IPS-NIHi7 (cell line): ENCODE measurements around the gene PACSIN3.
A peak's percentile ranks its signal among the peaks of the same experiment; 100 is the strongest.
"Not testable (repeated sequence)": the region's sequence is repeated elsewhere in the genome, so short reads cannot be mapped to it uniquely, and the experiment has no call there.

Experiments used
- DNase-seq: peaks from one replicate; pipeline ENCODE4 v3.0.0; 2012; ENCODE audit warnings: mixed read lengths; ENCODE audit errors: extremely low spot score

The PACSIN3 gene

GRCh38 chr11:47192111-47192510 lies 5.9 kb upstream of the PACSIN3 start:
- DNase-seq = no peak

DNA sequence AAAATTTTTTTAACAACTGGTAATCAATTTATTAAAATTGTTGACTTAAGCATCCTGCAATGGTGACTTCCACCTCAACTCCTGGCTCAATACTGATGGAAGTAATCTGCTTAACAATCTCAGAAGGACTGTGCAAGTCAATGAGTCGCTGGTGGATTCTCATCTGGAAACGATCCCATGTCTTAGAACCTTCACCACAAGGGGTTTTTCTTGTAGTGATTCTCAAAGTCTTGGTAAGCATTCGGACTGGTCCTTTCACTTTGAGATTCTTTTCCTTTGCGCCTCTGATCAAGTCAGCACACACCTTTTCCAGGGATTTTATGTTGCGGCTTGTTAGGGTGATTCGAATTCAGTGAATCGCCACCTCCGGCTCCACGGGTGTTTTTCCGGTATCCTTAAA lies 4.9 kb upstream of the PACSIN3 start:
- DNase-seq = not testable (repeated sequence)

- DNase-seq = no peak
Measured at GRCh38 chr11:47189100-47189834, 3.0 kb upstream of the PACSIN3 start.

DNA sequence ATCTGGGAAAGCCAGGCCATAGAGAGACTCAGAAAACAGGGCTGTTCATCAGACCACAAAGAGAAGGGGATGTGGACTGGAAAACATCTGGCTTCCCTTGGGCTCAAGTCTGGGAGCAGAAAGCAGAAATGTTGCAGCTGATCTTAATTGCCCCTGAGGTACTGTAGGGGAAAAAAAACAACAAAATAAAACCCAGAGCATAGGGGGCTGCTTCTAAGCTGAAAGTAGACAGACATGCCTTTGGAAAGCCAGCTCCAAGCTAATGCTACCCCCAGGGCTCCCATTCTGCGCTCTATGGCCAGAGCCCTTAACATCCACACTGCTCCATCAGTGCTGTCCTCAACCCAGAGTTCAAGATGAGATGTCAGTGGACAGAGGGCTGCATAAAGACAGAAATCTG lies 2.0 kb upstream of the PACSIN3 start:
- DNase-seq = no peak

DNA sequence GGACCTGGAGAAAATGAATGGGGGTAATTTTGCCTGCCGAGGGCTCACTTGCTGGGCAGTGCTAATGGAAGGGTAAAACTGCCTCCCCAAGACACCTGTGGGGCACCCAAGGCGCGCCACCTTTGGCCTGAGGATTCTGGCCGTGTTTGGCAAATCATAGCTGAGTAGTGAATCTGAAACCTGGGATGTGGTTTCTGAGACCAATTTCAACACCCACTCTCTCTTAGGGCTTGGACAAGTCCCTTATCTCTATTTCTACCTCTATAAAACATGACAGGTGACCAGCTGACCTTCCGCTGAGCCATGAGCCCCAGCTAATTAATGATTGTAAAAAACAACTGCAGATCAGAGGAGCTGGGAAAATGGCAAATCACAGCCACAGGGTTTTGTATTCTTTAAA lies 1.5 kb upstream of the PACSIN3 start:
- DNase-seq = no peak

GRCh38 chr11:47186700-47187695 lies 764 bp upstream of the PACSIN3 start:
- DNase-seq = peak; percentile 57

- peak; percentile 85 for DNase-seq
Measured at GRCh38 chr11:47185305-47186075, 744 bp downstream of the PACSIN3 start.

DNA sequence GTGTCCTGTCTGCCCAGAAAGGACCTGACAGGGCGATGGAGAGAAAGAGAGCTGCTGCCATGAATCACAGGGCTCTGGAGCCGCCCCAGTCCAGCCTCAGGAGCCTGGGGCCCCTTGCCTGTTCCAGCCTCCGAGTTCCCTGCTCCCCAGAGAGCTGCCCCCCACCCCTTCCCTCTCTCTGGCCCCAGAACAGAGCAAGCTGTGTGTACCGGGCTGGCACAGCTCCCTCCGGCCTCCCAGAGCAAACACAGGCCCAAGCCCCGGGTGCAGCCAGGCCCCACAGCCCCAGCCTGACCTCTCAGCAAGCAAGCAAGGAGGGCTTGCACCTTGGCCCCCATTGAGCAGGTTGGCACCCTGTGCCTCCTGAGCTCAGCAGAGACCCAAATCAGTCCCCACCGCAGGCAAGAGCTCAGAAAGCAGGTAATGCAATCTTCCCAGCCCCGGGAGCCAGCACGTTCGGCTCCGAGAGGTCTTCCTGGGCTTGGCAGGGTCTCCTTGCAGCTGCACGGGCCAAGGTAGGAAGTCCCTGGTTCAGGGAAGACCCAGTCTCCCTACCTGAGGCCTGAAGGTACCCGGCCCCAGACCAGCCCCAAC lies 1.4 kb downstream of the PACSIN3 start:
- DNase-seq = no peak

DNA sequence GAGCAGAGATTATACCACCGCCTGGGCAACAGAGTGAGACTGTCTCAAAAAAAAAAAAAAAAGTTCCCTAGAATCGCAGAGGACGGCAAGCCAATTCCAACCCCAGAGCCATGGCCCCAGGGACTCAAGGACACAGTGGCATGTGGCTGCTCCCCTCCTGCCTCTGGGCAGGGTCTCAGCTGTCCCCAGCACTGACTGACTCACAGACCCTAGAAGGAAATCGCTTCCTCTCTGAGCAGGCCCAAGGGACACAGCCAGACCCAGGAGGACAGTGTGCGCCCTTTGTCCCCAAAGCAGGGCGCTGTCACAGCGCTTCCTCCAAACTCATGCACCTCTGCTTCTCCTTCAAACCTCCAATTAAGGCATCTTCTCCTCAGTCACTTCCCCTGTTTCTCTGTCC lies 2.3 kb downstream of the PACSIN3 start:
- DNase-seq = no peak

DNA sequence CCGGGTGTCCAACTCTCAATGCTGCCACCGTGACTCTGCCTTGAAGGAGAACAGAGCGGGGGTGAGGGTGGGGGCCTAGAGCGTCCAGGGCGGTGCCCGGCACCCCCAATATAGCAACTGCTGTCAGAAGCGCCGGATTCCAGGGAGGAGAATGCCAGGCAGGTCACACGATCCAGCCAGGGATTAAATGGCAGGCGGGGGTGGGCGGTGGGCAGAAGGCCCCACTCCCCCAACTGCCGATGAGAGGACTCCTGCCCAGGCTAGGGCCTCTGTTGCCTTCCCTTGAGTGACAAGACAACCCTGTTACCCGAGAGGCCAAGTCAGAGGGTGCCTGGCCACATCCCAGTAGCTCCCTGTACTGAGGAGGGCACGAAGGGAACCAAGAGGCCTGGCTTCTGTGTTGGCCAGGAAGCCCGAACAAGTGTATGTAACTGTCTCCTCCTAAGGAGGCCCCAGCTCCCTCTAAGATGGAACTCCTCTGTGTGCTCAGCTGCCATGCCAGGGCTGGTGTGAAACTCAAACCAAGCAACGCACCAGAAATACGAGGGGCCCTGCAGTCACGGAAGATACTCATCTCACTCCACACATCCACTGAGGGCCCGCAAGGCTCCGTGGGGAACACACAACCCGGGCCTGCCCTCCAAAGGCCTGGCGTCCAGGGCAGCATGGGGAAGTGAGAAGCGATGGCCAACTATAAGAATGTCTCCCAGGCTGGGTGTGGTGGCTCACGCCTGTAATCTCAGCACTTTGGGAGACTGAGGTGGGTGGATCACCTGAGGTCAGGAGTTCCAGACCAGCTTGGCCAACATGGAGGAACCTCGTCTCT lies 3.0 kb downstream of the PACSIN3 start:
- DNase-seq = no peak

GRCh38 chr11:47182380-47182779 lies 3.9 kb downstream of the PACSIN3 start:
- no peak for DNase-seq

GRCh38 chr11:47181271-47181670 lies 5.0 kb downstream of the PACSIN3 start:
- no peak for DNase-seq

- no peak for DNase-seq
Measured at GRCh38 chr11:47180006-47180787, 6.0 kb downstream of the PACSIN3 start.

GRCh38 chr11:47179655-47179991 lies 6.6 kb downstream of the PACSIN3 start:
- DNase-seq = peak; percentile 67

GRCh38 chr11:47178737-47179654 lies 7.2 kb downstream of the PACSIN3 start:
- no peak for DNase-seq

- no peak for DNase-seq
Measured at GRCh38 chr11:47178316-47178715, 7.9 kb downstream of the PACSIN3 start.

- DNase-seq = no peak
Measured at GRCh38 chr11:47177846-47178245, 8.4 kb downstream of the PACSIN3 start.

GRCh38 chr11:47177229-47177845 lies 8.9 kb downstream of the PACSIN3 start:
- DNase-seq = peak; percentile 71
